Measurements from ENCODE around the gene ARL4A.

The ARL4A gene

GRCh38 chr7:12703881-12704280 is 16.4 kb downstream of the ARL4A start:
- DNase-seq (ENCODE audit: low read depth in 2 of 2) = no peak

GRCh38 chr7:12705878-12706277 is 18.4 kb downstream of the ARL4A start:
- DNase-seq (ENCODE audit: low read depth in 2 of 2) = no peak

GRCh38 chr7:12706900-12707536 is 19.6 kb downstream of the ARL4A start:
- no peak for DNase-seq (ENCODE audit: low read depth in 2 of 2)

GRCh38 chr7:12708314-12708713 is 20.9 kb downstream of the ARL4A start:
- no peak for DNase-seq (ENCODE audit: low read depth in 2 of 2)

- no peak for DNase-seq (ENCODE audit: low read depth in 2 of 2)
These were observed 22.5 kb downstream of the ARL4A start for GRCh38 chr7:12709726-12710502.

- no peak for DNase-seq (ENCODE audit: low read depth in 2 of 2)
These were observed 23.7 kb downstream of the ARL4A start for GRCh38 chr7:12711124-12711523.

GRCh38 chr7:12712236-12712635 is 24.8 kb downstream of the ARL4A start:
- no peak for DNase-seq (ENCODE audit: low read depth in 2 of 2)

- no peak for DNase-seq (ENCODE audit: low read depth in 2 of 2)
These were observed 26.4 kb downstream of the ARL4A start for GRCh38 chr7:12713625-12714378.

- no peak for DNase-seq (ENCODE audit: low read depth in 2 of 2)
These were observed 26.9 kb downstream of the ARL4A start for GRCh38 chr7:12714379-12714737.

GRCh38 chr7:12715372-12716133 is 28.1 kb downstream of the ARL4A start:
- DNase-seq (ENCODE audit: low read depth in 2 of 2) = no peak

GRCh38 chr7:12716134-12716681 is 28.8 kb downstream of the ARL4A start:
- no peak for DNase-seq (ENCODE audit: low read depth in 2 of 2)

- no peak for DNase-seq (ENCODE audit: low read depth in 2 of 2)
These were observed 29.3 kb downstream of the ARL4A start for GRCh38 chr7:12716722-12717121.

- DNase-seq (ENCODE audit: low read depth in 2 of 2) = no peak
These were observed 31.9 kb downstream of the ARL4A start for GRCh38 chr7:12719141-12719919.

GRCh38 chr7:12719981-12720865 is 32.8 kb downstream of the ARL4A start:
- DNase-seq (ENCODE audit: low read depth in 2 of 2) = no peak

- DNase-seq (ENCODE audit: low read depth in 2 of 2) = no peak
These were observed 33.9 kb downstream of the ARL4A start for GRCh38 chr7:12721286-12721830.

GRCh38 chr7:12722136-12722535 is 34.7 kb downstream of the ARL4A start:
- DNase-seq (ENCODE audit: low read depth in 2 of 2) = no peak

- no peak for DNase-seq (ENCODE audit: low read depth in 2 of 2)
These were observed 35.5 kb downstream of the ARL4A start for GRCh38 chr7:12722636-12723605.

- no peak for DNase-seq (ENCODE audit: low read depth in 2 of 2)
These were observed 38.3 kb downstream of the ARL4A start for GRCh38 chr7:12725575-12726316.

All from activated CD4-positive, alpha-beta T cell treated with anti-CD3 and anti-CD28 coated beads for 24 hours (primary cell).